ENCODE data around the gene BTBD9. TPM values are rescaled to one million over a fixed set of nuclear protein-coding genes. Genes with fewer than 3 reads are reported as not detected.

Gene BTBD9
- total RNA-seq, 6 experiments from 2014 or later = 11.0 to 12.7 (median 12.5) TPM

- no peaks in the 10 kb centered on the region for H3K9me3 Mint-ChIP-seq
- no peak for DNase-seq
- H3K27me3 Mint-ChIP-seq (ENCODE audit: insufficient read depth) = no peaks in the 10 kb centered on the region
- peaks cover 4% of the 10 kb centered on the region; the same call in 1 of the 2 replicates for H3K36me3 Mint-ChIP-seq (ENCODE audit: low read depth)
- H3K4me1 Mint-ChIP-seq (ENCODE audit: low read depth) = peaks cover 3% of the 10 kb centered on the region
- no peak overlapping the region for H3K27ac Mint-ChIP-seq
- no peak overlapping the region for H3K4me3 Mint-ChIP-seq
- TF ChIP-seq CTCF (IDR thresholded peaks at IDR 0.05) = no peak
Observed at GRCh38 chr6:38549180-38549579, 90.5 kb downstream of the BTBD9 start.

- Mint-ChIP-seq H3K4me3 (no peak overlapping the region), H3K27ac (no peak overlapping the region), H3K4me1 (ENCODE audit: low read depth) (no peaks in the 10 kb centered on the region), H3K9me3 (no peaks in the 10 kb centered on the region), H3K27me3 (ENCODE audit: insufficient read depth) (no peaks in the 10 kb centered on the region), H3K36me3 (ENCODE audit: low read depth) (peaks cover 4% of the 10 kb centered on the region; the same call in 1 of the 2 replicates)
- no peak for DNase-seq
- TF ChIP-seq CTCF (IDR thresholded peaks at IDR 0.05) = no peak
Observed at GRCh38 chr6:38543022-38543421, 96.7 kb downstream of the BTBD9 start.

GRCh38 chr6:38542031-38542430, 97.7 kb downstream of the BTBD9 start:
- Mint-ChIP-seq H3K4me1 (ENCODE audit: low read depth) (no peaks in the 10 kb centered on the region), H3K27ac (no peak overlapping the region), H3K9me3 (no peaks in the 10 kb centered on the region), H3K4me3 (no peak overlapping the region), H3K36me3 (ENCODE audit: low read depth) (no peaks in the 10 kb centered on the region), H3K27me3 (ENCODE audit: insufficient read depth) (no peaks in the 10 kb centered on the region)
- no peak for DNase-seq
- no peak for TF ChIP-seq CTCF (IDR thresholded peaks at IDR 0.05)

- H3K4me1 Mint-ChIP-seq (ENCODE audit: low read depth) = no peaks in the 10 kb centered on the region
- no peaks in the 10 kb centered on the region for H3K27me3 Mint-ChIP-seq (ENCODE audit: insufficient read depth)
- DNase-seq = no peak
- peaks cover 25% of the 10 kb centered on the region; the same call in 1 of the 2 replicates for H3K36me3 Mint-ChIP-seq (ENCODE audit: low read depth)
- no peak for TF ChIP-seq CTCF (IDR thresholded peaks at IDR 0.05)
- no peak overlapping the region for H3K27ac Mint-ChIP-seq
- H3K4me3 Mint-ChIP-seq = no peak overlapping the region
- no peaks in the 10 kb centered on the region; the same call in none of the 2 replicates for H3K9me3 Mint-ChIP-seq
Observed at GRCh38 chr6:38533064-38533463, 106.7 kb downstream of the BTBD9 start.

GRCh38 chr6:38531134-38531533, 108.6 kb downstream of the BTBD9 start:
- no peaks in the 10 kb centered on the region for H3K27me3 Mint-ChIP-seq (ENCODE audit: insufficient read depth)
- H3K4me1 Mint-ChIP-seq (ENCODE audit: low read depth) = no peaks in the 10 kb centered on the region
- H3K4me3 Mint-ChIP-seq = no peak overlapping the region
- peaks cover 37% of the 10 kb centered on the region for H3K36me3 Mint-ChIP-seq (ENCODE audit: low read depth)
- DNase-seq = no peak
- H3K27ac Mint-ChIP-seq = no peak overlapping the region
- TF ChIP-seq CTCF (IDR thresholded peaks at IDR 0.05) = no peak
- no peaks in the 10 kb centered on the region; the same call in none of the 2 replicates for H3K9me3 Mint-ChIP-seq
